ENCODE measurements around the gene GPR160. TPM values are rescaled to one million over a fixed set of nuclear protein-coding genes. Genes with fewer than 3 reads are reported as not detected.
A peak's percentile ranks its signal among the peaks of the same experiment; 100 is the strongest.

GPR160 gene
- total and polyA plus RNA-seq, 9 of the 15 experiments (the other 6 are each of a cell fraction or from before 2014, with no cell fraction given), result 1.3 to 10.5 (median 8.3) TPM

- TF ChIP-seq THAP12 (CRISPR knock-in tag; IDR thresholded peaks at IDR 0.05) (no peak), ETS2 (tag; IDR thresholded peaks at IDR 0.05; ENCODE audit: borderline replicate concordance, poor library complexity, severe bottlenecking) (no peak), NRF1 (conservative IDR thresholded peaks at IDR 0.05 in 1 of 2, IDR thresholded peaks at IDR 0.05 in 1 of 2) (peak; percentile 64 to 70), NFYB (IDR thresholded peaks at IDR 0.05; ENCODE audit: extremely low read depth, insufficient read length) (no peak), ZBTB33 (CRISPR knock-in tag; IDR thresholded peaks at IDR 0.05) (peak; percentile 36; the same call in 1 of the 2 replicates)
These were observed 777 bp downstream of the GPR160 start (continued) for GRCh38 chr3:170038434-170039110.

Data from K562 (cell line).